HepG2 (cell line): Measurements from ENCODE around the gene CMTM8. TPM values are rescaled to one million over a fixed set of nuclear protein-coding genes. Genes with fewer than 3 reads are reported as not detected.

Source experiments
- CTCF ChIP-seq: sonication (generic); formaldehyde crosslinking; IDR thresholded peaks from 2 replicates; pipeline ENCODE4 v1.5.0; 2020; ENCODE audit warnings: mild to moderate bottlenecking, missing genetic modification reagents, moderate library complexity
- ELF1 ChIP-seq: sonication (generic); formaldehyde crosslinking; IDR thresholded peaks from 2 replicates; pipeline ENCODE4 v1.4.0; 2020; ENCODE audit warnings: missing genetic modification reagents
- GZF1 ChIP-seq: sonication (generic); formaldehyde crosslinking; IDR thresholded peaks from 2 replicates; pipeline ENCODE4 v1.5.1; 2020; ENCODE audit warnings: mild to moderate bottlenecking, missing genetic modification reagents
- HCFC1 ChIP-seq: fragments of 150-350 bp; IDR thresholded peaks from 2 replicates; pipeline ENCODE4 v1.6.1; 2014; ENCODE audit warnings: low read depth, low read length
- HMG20B ChIP-seq: conservative IDR thresholded peaks from 2 replicates; pipeline ENCODE4 v1.6.1; 2016; ENCODE audit warnings: missing genetic modification reagents, missing compliant biosample characterization
- KLF16 ChIP-seq, 2 experiments: sonication (generic) in 1 of 2; formaldehyde crosslinking in 1 of 2; IDR thresholded peaks; 2 replicates each; pipeline versions ENCODE4 v1.6.1 to v1.8.0; 2016 to 2023; ENCODE audit warnings: missing genetic modification reagents in 2 of 2, missing compliant biosample characterization in 1 of 2
- MXI1 ChIP-seq: IDR thresholded peaks from 3 replicates; pipeline ENCODE4 v1.6.1; 2012; ENCODE audit warnings: low read depth, low read length, inconsistent platforms, borderline replicate concordance
- NCOA1 ChIP-seq: sonication (generic); formaldehyde crosslinking; IDR thresholded peaks from 2 replicates; pipeline ENCODE4 v1.9.0; 2021; ENCODE audit warnings: missing genetic modification reagents
- NR2C2 ChIP-seq: sonication (generic); formaldehyde crosslinking; IDR thresholded peaks from 2 replicates; pipeline ENCODE4 v1.4.0; 2020; ENCODE audit warnings: missing genetic modification reagents, mild to moderate bottlenecking, moderate library complexity, borderline replicate concordance
- POLR2AphosphoS5 ChIP-seq: IDR thresholded peaks from 2 replicates; pipeline ENCODE4 v1.6.1; 2012; ENCODE audit warnings: low read depth, low read length
- RFX5 ChIP-seq: IDR thresholded peaks from 2 replicates; pipeline ENCODE4 v1.6.1; 2011; ENCODE audit warnings: low read depth, low read length, improper control_type of control experiment
- SALL1 ChIP-seq: sonication (generic); formaldehyde crosslinking; IDR thresholded peaks from 2 replicates; pipeline ENCODE4 v1.8.0; 2022; ENCODE audit warnings: mild to moderate bottlenecking, missing genetic modification reagents
- SMC3 ChIP-seq: IDR thresholded peaks from 2 replicates; pipeline ENCODE4 v1.6.1; 2011; ENCODE audit warnings: low read length, improper control_type of control experiment
- SP5 ChIP-seq: IDR thresholded peaks from 2 replicates; pipeline ENCODE4 v1.6.1; 2016; ENCODE audit warnings: low read depth, borderline replicate concordance
- TAF1 ChIP-seq: sonication (generic); formaldehyde crosslinking; IDR thresholded peaks from 2 replicates; pipeline ENCODE4 v1.4.0; 2020; ENCODE audit warnings: missing genetic modification reagents
- WIZ ChIP-seq: sonication (generic); formaldehyde crosslinking; IDR thresholded peaks from 2 replicates; pipeline ENCODE4 v1.5.1; 2020; ENCODE audit warnings: mild to moderate bottlenecking, missing genetic modification reagents
- XRCC5 ChIP-seq: fragments of 200-400 bp; formaldehyde crosslinking; optimal IDR thresholded peaks from 2 replicates; pipeline ENCODE3; 2017; ENCODE audit warnings: mild to moderate bottlenecking, low read length
- ZFX ChIP-seq: sonication (generic); formaldehyde crosslinking; IDR thresholded peaks from 2 replicates; pipeline ENCODE4 v1.4.0; 2020; ENCODE audit warnings: mild to moderate bottlenecking, low read depth, missing genetic modification reagents, moderate library complexity
- ZNF17 ChIP-seq: sonication (generic); formaldehyde crosslinking; IDR thresholded peaks from 2 replicates; pipeline ENCODE4 v1.5.0; 2020; ENCODE audit warnings: mild to moderate bottlenecking, missing genetic modification reagents
- ZNF333 ChIP-seq: sonication (generic); formaldehyde crosslinking; IDR thresholded peaks from 2 replicates; pipeline ENCODE4 v1.4.0; 2020; ENCODE audit warnings: mild to moderate bottlenecking, missing genetic modification reagents, borderline replicate concordance
- ZNF431 ChIP-seq: sonication (generic); formaldehyde crosslinking; IDR thresholded peaks from 2 replicates; pipeline ENCODE4 v1.9.0; 2022; ENCODE audit warnings: missing genetic modification reagents, low read depth, mild to moderate bottlenecking, borderline replicate concordance
- ZNF501 ChIP-seq: sonication (generic); formaldehyde crosslinking; IDR thresholded peaks from 2 replicates; pipeline ENCODE4 v1.5.1; 2020; ENCODE audit warnings: mild to moderate bottlenecking, moderate library complexity, missing genetic modification reagents
- ZNF556 ChIP-seq: sonication (generic); formaldehyde crosslinking; IDR thresholded peaks from 2 replicates; pipeline ENCODE4 v1.4.0; 2020; ENCODE audit warnings: mild to moderate bottlenecking, missing genetic modification reagents, borderline replicate concordance
- ZNF800 ChIP-seq: sonication (generic); formaldehyde crosslinking; IDR thresholded peaks from 2 replicates; pipeline ENCODE4 v1.4.0; 2020; ENCODE audit warnings: missing genetic modification reagents
- ZSCAN12 ChIP-seq: sonication (generic); formaldehyde crosslinking; IDR thresholded peaks from 2 replicates; pipeline ENCODE4 v1.9.0; 2021; ENCODE audit warnings: mild to moderate bottlenecking, missing genetic modification reagents
- ZSCAN22 ChIP-seq: sonication (generic); formaldehyde crosslinking; IDR thresholded peaks from 2 replicates; pipeline ENCODE4 v1.4.0; 2020; ENCODE audit warnings: mild to moderate bottlenecking, missing genetic modification reagents
- ZSCAN9 ChIP-seq: IDR thresholded peaks from 2 replicates; pipeline ENCODE4 v1.6.1; 2016; ENCODE audit warnings: borderline replicate concordance
- polyA plus RNA-seq, 8 experiments: library from polyadenylated mRNA; depleted of rRNA in 3 of 8; stranded (reverse) in 7 of 8; unstranded in 1 of 8; fragments of >200 nt; fragmentation: Illumina TruSeq in 4 of 8; extraction: Trizol in 4 of 8; gene quantifications; 2 replicates each; pipeline versions ENCODE4 v1.2.1 to v1.2.3, GENCODE V29; 2011 to 2016; ENCODE audit warnings: low read depth in 4 of 8, missing spikeins in 1 of 8, mixed read lengths in 1 of 8; ENCODE audit not compliant: insufficient read depth in 1 of 8
- total RNA-seq, 5 experiments: library from RNA; depleted of rRNA; stranded (reverse); fragments of >200 nt; fragmentation: Illumina TruSeq; extraction: Trizol; gene quantifications; 2 replicates each; pipeline ENCODE4 v1.2.3, GENCODE V29; 2016; ENCODE audit warnings: low read depth in 1 of 5
- TF ChIP-seq, protein P1 (sequence below): sonication (generic); formaldehyde crosslinking; IDR thresholded peaks from 2 replicates; pipeline ENCODE4 v1.5.0; 2020; ENCODE audit warnings: mild to moderate bottlenecking, missing genetic modification reagents, borderline replicate concordance

Gene CMTM8
- total and polyA plus RNA-seq, 2 of the 13 experiments (the other 11 are each of a cell fraction or from before 2014, with no cell fraction given), result 8.9 to 15.8 TPM

DNA sequence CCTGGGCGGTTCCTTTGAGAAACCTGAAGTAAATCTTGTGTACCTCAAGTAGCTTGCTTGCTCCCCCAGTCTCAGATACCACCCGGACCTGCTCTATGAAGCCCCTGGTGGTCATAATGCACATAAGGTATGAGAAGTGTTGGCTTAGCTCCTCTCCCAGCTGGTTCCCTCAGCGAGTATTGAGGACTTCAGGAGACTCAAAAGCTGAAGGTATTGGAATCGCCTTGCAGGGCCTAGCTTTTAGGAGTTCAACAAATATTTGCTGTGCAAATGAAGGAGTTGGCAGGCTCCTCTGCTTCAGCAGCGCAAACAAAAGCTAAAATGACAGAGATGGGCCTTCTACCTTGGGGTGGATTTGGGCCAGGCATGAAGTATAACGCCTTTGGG, 1.7 kb downstream of the CMTM8 start (continued):
- TF ChIP-seq ZNF800, result no peak
- TF ChIP-seq NCOA1 (CRISPR knock-in tag), result no peak
- no peak for TF ChIP-seq RFX5
- 0 out of 2 replicates have a peak, but pooled peaks have one; percentile 10 for TF ChIP-seq ZNF333
- TF ChIP-seq CTCF (CRISPR knock-in tag), result peak; percentile 74
- 0 out of 2 replicates have a peak, but pooled peaks have one; percentile 54 for TF ChIP-seq ZNF501 (CRISPR knock-in tag)
- TF ChIP-seq WIZ (CRISPR knock-in tag), result no peak
- no peak for TF ChIP-seq POLR2AphosphoS5
- no peak for TF ChIP-seq ELF1 (CRISPR knock-in tag)
- TF ChIP-seq, protein P1, sequence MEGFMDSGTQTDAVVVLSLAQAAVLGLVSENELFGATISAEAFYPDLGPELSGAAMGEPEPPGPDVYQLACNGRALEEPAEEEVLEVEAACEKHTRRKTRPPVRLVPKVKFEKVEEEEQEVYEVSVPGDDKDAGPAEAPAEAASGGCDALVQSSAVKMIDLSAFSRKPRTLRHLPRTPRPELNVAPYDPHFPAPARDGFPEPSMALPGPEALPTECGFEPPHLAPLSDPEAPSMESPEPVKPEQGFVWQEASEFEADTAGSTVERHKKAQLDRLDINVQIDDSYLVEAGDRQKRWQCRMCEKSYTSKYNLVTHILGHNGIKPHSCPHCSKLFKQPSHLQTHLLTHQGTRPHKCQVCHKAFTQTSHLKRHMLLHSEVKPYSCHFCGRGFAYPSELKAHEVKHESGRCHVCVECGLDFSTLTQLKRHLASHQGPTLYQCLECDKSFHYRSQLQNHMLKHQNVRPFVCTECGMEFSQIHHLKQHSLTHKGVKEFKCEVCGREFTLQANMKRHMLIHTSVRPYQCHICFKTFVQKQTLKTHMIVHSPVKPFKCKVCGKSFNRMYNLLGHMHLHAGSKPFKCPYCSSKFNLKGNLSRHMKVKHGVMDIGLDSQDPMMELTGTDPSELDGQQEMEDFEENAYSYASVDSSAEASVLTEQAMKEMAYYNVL, result no peak
- no peak for TF ChIP-seq TAF1 (CRISPR knock-in tag)
- no peak for TF ChIP-seq GZF1 (CRISPR knock-in tag)
- peak; percentile 77 for TF ChIP-seq SMC3
- no peak for TF ChIP-seq SP5 (CRISPR knock-in tag)
- TF ChIP-seq SALL1 (CRISPR knock-in tag), result 0 out of 2 replicates have a peak, but pooled peaks have one; percentile 2
- TF ChIP-seq ZNF17 (CRISPR knock-in tag), result no peak
- no peak for TF ChIP-seq ZNF431
- TF ChIP-seq ZSCAN22 (CRISPR knock-in tag), result no peak
- TF ChIP-seq NR2C2 (CRISPR knock-in tag), result no peak
- TF ChIP-seq KLF16 (CRISPR knock-in tag; IDR thresholded peaks at IDR 0.05), result no peak
- no peak for TF ChIP-seq ZSCAN12 (CRISPR knock-in tag)
- no peak for TF ChIP-seq HCFC1
- TF ChIP-seq HMG20B (CRISPR knock-in tag), result no peak
- no peak for TF ChIP-seq ZSCAN9 (CRISPR knock-in tag)
- no peak; the same call in 1 of the 2 replicates for TF ChIP-seq ZFX (CRISPR knock-in tag)
- no peak for TF ChIP-seq ZNF556
- 0 out of 3 replicates have a peak, but pooled peaks have one; percentile 24 for TF ChIP-seq MXI1
- TF ChIP-seq XRCC5, result peak; percentile 83
